Superior temporal gyrus (tissue), 1 donor: ENCODE measurements around the gene SLCO3A1.
A peak's percentile ranks its signal among the peaks of the same experiment; 100 is the strongest.

Experiments
- DNase-seq: peaks from one replicate; pipeline ENCODE4 v3.0.0-alpha.2; 2016; ENCODE audit errors: extremely low spot score

SLCO3A1 gene

GRCh38 chr15:91911844-91912243 is 58.3 kb downstream of the SLCO3A1 start:
- no peak for DNase-seq

- DNase-seq: no peak
These were observed 58.8 kb downstream of the SLCO3A1 start for GRCh38 chr15:91912336-91912735.

GRCh38 chr15:91913560-91913959 is 60.1 kb downstream of the SLCO3A1 start:
- no peak for DNase-seq

GRCh38 chr15:91915576-91915975 is 62.1 kb downstream of the SLCO3A1 start:
- DNase-seq: no peak

GRCh38 chr15:91916051-91916450 is 62.5 kb downstream of the SLCO3A1 start:
- no peak for DNase-seq

GRCh38 chr15:91917686-91918360 is 64.3 kb downstream of the SLCO3A1 start:
- no peak for DNase-seq

GRCh38 chr15:91919014-91919534 is 65.6 kb downstream of the SLCO3A1 start:
- peak; percentile 87 for DNase-seq

- DNase-seq: no peak
These were observed 67.8 kb downstream of the SLCO3A1 start for GRCh38 chr15:91921188-91921842.

GRCh38 chr15:91921843-91922198 is 68.3 kb downstream of the SLCO3A1 start:
- no peak for DNase-seq

GRCh38 chr15:91922646-91923547 is 69.4 kb downstream of the SLCO3A1 start:
- DNase-seq: no peak

- DNase-seq: no peak
These were observed 70.7 kb downstream of the SLCO3A1 start for GRCh38 chr15:91924183-91924582.

GRCh38 chr15:91924837-91925495 is 71.5 kb downstream of the SLCO3A1 start:
- no peak for DNase-seq

GRCh38 chr15:91925794-91926193 is 72.3 kb downstream of the SLCO3A1 start:
- no peak for DNase-seq

GRCh38 chr15:91926908-91927270 is 73.4 kb downstream of the SLCO3A1 start:
- DNase-seq: no peak

GRCh38 chr15:91927585-91927984 is 74.1 kb downstream of the SLCO3A1 start:
- DNase-seq: no peak

GRCh38 chr15:91928675-91929074 is 75.2 kb downstream of the SLCO3A1 start:
- DNase-seq: no peak

GRCh38 chr15:91929509-91929908 is 76.0 kb downstream of the SLCO3A1 start:
- DNase-seq: no peak

GRCh38 chr15:91930092-91930491 is 76.6 kb downstream of the SLCO3A1 start:
- no peak for DNase-seq

GRCh38 chr15:91936182-91936775 is 82.8 kb downstream of the SLCO3A1 start:
- DNase-seq: no peak

GRCh38 chr15:91936927-91937326 is 83.4 kb downstream of the SLCO3A1 start:
- no peak for DNase-seq

GRCh38 chr15:91938136-91938535 is 84.6 kb downstream of the SLCO3A1 start:
- no peak for DNase-seq
